Mesodermal cell (in vitro differentiated cells): ENCODE measurements around the gene CLTA. TPM values are rescaled to one million over a fixed set of nuclear protein-coding genes. Genes with fewer than 3 reads are reported as not detected.

ENCODE experiments used
- H3K27ac ChIP-seq: 2 replicates; pipeline ENCODE4 v1.7.0; 2013; ENCODE audit warnings: mild to moderate bottlenecking, low read depth, low read length, moderate library complexity; ENCODE audit not compliant: severe bottlenecking
- H3K36me3 ChIP-seq: 2 replicates; pipeline ENCODE4 v1.7.1; 2013; ENCODE audit warnings: mild to moderate bottlenecking, low read length, moderate library complexity; ENCODE audit not compliant: control insufficient read depth, insufficient read depth
- H3K4me1 ChIP-seq: one replicate; pipeline ENCODE4 v1.7.1; 2013; ENCODE audit warnings: mild to moderate bottlenecking, low read length; ENCODE audit not compliant: insufficient read depth, control insufficient read depth, poor library complexity, severe bottlenecking
- H3K4me3 ChIP-seq: 2 replicates; pipeline ENCODE4 v1.7.0; 2013; ENCODE audit warnings: low read length, control low read depth, mild to moderate bottlenecking; ENCODE audit not compliant: insufficient read depth, poor library complexity, severe bottlenecking; ENCODE audit errors: extremely low read depth
- H3K9me3 ChIP-seq: 2 replicates; pipeline ENCODE4 v1.7.1; 2013; ENCODE audit warnings: mild to moderate bottlenecking, low read length, moderate library complexity; ENCODE audit not compliant: control insufficient read depth
- WGBS, 2 experiments: methylation state at CpG; one replicate each; pipeline ENCODE4 v1.1.5; 2013; ENCODE audit warnings: missing lambda C conversion rate in 2 of 2; ENCODE audit not compliant: insufficient coverage in 2 of 2; 5-methylcytosine and 5-hydroxymethylcytosine counted together
- polyA plus RNA-seq, 2 experiments: library from polyadenylated mRNA; stranded (reverse); fragments of 50-300 nt; gene quantifications; one replicate each; pipeline ENCODE4 v1.2.3, GENCODE V29; 2013

Gene CLTA, protein sequence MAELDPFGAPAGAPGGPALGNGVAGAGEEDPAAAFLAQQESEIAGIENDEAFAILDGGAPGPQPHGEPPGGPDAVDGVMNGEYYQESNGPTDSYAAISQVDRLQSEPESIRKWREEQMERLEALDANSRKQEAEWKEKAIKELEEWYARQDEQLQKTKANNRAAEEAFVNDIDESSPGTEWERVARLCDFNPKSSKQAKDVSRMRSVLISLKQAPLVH
- 290 TPM for polyA plus RNA-seq (2013, experiment 1 of 2)
- 289 TPM for polyA plus RNA-seq (2013, experiment 2 of 2)

- 0 to 1% methylated on average over 59 to 60 of the region's 68 CpGs for WGBS, 2 experiments
- Histone ChIP-seq H3K36me3 (peaks cover 20% of the 10 kb centered on the region), H3K27ac (peak within 1 kb of the TSS; percentile 89), H3K9me3 (no peaks in the 10 kb centered on the region), H3K4me1 (peaks cover 28% of the 10 kb centered on the region), H3K4me3 (peak within 1 kb of the TSS; percentile 98)
Observed at GRCh38 chr9:36190388-36191289, at the start of gene CLTA. CLTA (plus strand) TSS chr9:36190921; CDS start chr9:36191057, 136 bp downstream.

DNA sequence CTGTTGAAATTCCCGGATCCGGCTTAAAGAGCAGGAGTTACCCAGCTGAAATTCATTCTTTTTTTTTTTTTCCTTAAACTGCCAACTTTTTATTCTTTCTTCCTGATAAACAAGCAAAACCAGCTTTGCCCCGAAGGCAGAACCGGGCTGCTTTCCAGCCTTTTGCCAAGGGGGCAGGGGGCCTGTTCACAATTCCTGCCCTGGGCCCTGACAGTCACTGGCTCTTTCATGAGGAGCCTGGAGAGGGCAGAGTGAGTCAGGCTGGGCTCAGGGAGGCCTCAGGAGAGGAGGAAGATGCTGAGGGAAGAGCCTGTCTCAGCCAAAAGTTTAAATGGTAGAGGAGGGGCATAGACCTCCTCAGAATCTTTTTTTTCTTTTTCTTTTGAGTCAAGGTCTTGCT lies 49.4 kb upstream of the CLTA start:
- Histone ChIP-seq H3K27ac (no peak overlapping the region), H3K4me3 (no peak overlapping the region), H3K9me3 (peaks cover 6% of the 10 kb centered on the region), H3K4me1 (no peaks in the 10 kb centered on the region), H3K36me3 (peaks cover 44% of the 10 kb centered on the region)
- 68 to 70% methylated on average over 3 to 4 of the region's 4 CpGs for WGBS, 2 experiments

DNA sequence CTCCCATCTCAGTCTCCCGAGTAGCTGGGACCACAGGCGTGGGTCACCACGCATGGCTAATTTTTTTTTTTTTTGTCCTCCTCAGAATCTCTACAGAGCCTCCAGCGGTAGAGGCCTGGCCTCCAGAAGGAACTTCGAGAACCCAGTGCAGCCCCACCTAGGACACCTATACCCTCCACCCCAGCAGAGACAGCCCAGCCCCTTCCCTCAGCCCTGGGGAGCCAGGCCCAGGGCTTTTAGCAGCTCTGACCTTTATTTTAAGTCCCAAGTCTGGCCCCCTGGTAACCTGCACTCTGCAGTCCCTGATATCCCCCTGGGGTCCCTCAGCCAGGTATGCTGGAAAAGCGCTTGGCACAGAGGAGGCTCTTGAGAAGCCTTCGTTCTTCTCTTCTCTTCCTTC lies 49.0 kb upstream of the CLTA start:
- WGBS, 2 experiments = 94 to 96% methylated on average over 6 to 7 of the region's 7 CpGs
- H3K4me3 ChIP-seq = no peak overlapping the region
- peaks cover 8% of the 10 kb centered on the region for H3K9me3 ChIP-seq
- H3K36me3 ChIP-seq = peaks cover 49% of the 10 kb centered on the region
- no peaks in the 10 kb centered on the region for H3K4me1 ChIP-seq
- H3K27ac ChIP-seq = no peak overlapping the region

GRCh38 chr9:36142510-36143244 lies 48.0 kb upstream of the CLTA start:
- Histone ChIP-seq H3K36me3 (peaks cover 58% of the 10 kb centered on the region), H3K4me3 (no peak overlapping the region), H3K4me1 (no peaks in the 10 kb centered on the region), H3K9me3 (peaks cover 8% of the 10 kb centered on the region), H3K27ac (no peak overlapping the region)
- WGBS, 2 experiments = 89 to 97% methylated on average over 9 of the region's 12 CpGs

GRCh38 chr9:36143245-36143641 lies 47.5 kb upstream of the CLTA start:
- Histone ChIP-seq H3K9me3 (peaks cover 8% of the 10 kb centered on the region), H3K4me3 (no peak overlapping the region), H3K36me3 (peaks cover 60% of the 10 kb centered on the region), H3K27ac (no peak overlapping the region), H3K4me1 (peaks cover 2% of the 10 kb centered on the region)
- WGBS, 2 experiments = 92 to 96% methylated on average over 12 to 13 of the region's 13 CpGs

DNA sequence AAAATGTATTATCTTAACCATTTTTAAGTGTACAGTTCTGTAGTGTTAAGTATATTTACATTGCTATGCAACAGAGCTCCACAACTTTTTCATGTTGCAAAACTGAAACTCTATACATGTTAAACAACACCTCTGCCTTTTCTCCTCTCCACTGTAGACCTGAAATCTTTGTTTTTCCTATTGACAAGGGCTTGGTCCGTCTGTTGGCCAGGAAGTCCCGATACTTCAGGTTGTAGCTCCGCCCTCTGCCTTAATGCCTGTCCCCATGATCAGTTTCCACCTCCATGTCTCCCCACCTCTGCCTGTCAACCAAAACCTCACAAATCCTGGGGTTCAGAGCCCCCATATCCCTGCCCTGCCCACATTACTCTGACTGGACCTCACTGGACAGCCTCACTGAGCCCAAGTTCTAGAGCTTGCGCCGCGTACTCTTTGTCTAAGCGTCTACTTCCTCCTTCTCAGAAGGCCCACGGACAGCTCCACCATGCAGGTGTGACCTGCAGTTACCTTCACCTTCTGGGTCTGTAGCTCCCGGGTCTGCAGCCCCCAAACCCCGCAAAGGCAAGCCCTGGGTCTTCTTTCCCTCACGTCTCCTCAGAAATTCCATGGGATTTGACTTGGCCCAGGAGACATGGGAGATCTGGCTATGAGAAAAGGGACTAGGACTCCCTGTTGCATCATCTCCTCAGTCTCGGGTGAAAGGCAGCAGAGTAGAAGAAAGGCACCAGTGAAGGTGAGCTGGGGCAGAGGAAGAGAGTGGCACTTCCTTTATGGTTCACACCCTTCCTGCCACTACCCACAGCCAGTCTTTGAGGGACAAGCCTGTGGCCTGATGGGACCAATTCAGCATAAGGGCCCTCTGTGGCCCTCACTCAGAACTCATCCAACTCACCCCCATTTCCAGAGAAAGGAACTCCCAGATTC lies 46.1 kb upstream of the CLTA start:
- Histone ChIP-seq H3K36me3 (peaks cover 60% of the 10 kb centered on the region), H3K27ac (no peak overlapping the region), H3K4me1 (peaks cover 15% of the 10 kb centered on the region), H3K4me3 (no peak overlapping the region), H3K9me3 (peaks cover 8% of the 10 kb centered on the region)
- WGBS, 2 experiments = 99% methylated on average over 10 to 11 of the region's 12 CpGs

- Histone ChIP-seq H3K9me3 (peaks cover 8% of the 10 kb centered on the region), H3K27ac (no peak overlapping the region), H3K36me3 (peaks cover 70% of the 10 kb centered on the region), H3K4me3 (no peak overlapping the region), H3K4me1 (peaks cover 16% of the 10 kb centered on the region)
- 90 to 96% methylated on average over 3 to 4 of the region's 4 CpGs for WGBS, 2 experiments
Observed at GRCh38 chr9:36145970-36146369, 44.8 kb upstream of the CLTA start.

GRCh38 chr9:36146651-36147050 lies 44.1 kb upstream of the CLTA start:
- Histone ChIP-seq H3K9me3 (peaks cover 8% of the 10 kb centered on the region), H3K36me3 (peaks cover 77% of the 10 kb centered on the region), H3K4me3 (no peak overlapping the region), H3K27ac (no peak overlapping the region), H3K4me1 (peaks cover 20% of the 10 kb centered on the region)
- WGBS, 2 experiments = 91 to 97% methylated on average over 10 of the region's 10 CpGs

DNA sequence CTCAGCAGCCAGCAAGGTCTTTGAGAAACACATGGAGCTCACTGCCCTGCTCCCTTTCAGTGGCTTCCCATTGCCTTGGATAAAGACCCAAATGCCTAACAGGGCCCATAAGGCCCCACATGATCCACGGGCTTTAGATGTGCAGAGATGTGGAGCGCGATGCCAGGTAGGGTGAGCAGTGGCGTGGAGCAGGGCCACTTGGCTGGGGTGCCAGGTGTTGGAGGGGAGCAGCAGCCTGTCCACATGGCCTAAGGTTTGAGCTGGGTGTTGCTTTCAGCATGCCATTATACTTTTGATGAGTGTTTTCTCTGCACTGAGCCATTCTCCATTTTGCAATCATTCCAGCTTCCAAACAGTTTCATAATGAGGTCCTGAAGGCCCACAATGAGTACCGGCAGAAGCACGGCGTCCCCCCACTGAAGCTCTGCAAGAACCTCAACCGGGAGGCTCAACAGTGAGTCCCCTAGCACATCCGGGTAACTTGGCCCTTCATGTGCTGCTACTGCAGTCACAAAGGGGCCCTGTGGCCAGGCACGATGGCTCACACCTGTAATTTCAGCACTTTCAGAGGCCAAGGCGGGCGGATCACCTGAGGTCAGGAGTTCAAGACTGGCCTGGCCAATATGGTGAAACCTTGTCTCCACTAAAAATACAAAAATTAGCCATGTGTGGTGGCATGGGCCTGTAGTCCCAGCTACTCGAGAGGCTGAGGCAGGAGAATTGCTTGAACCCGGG lies 43.1 kb upstream of the CLTA start:
- peaks cover 24% of the 10 kb centered on the region for H3K4me1 ChIP-seq
- peaks cover 8% of the 10 kb centered on the region for H3K9me3 ChIP-seq
- no peak overlapping the region for H3K27ac ChIP-seq
- no peak overlapping the region for H3K4me3 ChIP-seq
- H3K36me3 ChIP-seq = peaks cover 74% of the 10 kb centered on the region
- WGBS, 2 experiments = 97 to 98% methylated on average over 9 to 14 of the region's 14 CpGs
